T-cell (primary cell): Measurements from ENCODE around the gene TLCD3B. TPM values are rescaled to one million over a fixed set of nuclear protein-coding genes. Genes with fewer than 3 reads are reported as not detected.
A peak's percentile ranks its signal among the peaks of the same experiment; 100 is the strongest.

Experiments
- ATAC-seq, 4 experiments: fragments of 200-7000 bp in 3 of 4; fragments of 150-1000 bp in 1 of 4; cut with Tn5 transposase; replicated peaks in 1 of 4; 1 replicate in 3 of 4; 2 replicates in 1 of 4; pipeline ENCODE4 v1.10.0; 2021; ENCODE audit warnings: moderate library complexity in 3 of 4, mild to moderate bottlenecking in 2 of 4, moderate number of reproducible peaks in 1 of 4
- CTCF ChIA-PET, 2 donors: fragments of 300-600 bp; sonication (Branson Sonifier 250); formaldehyde crosslinking; loops; one replicate each; lab custom pipeline; 2022; ENCODE audit warnings: antibody characterized with exemption in 2 of 2; lab: Charles Lee
- POLR2A ChIA-PET, 2 donors: fragments of 300-600 bp; sonication (Branson Sonifier 250); formaldehyde crosslinking; loops; one replicate each; lab custom pipeline; 2022; ENCODE audit warnings: antibody characterized with exemption in 2 of 2; lab: Charles Lee
- DNase-seq, 35 experiments: peaks; one replicate each; pipeline versions ENCODE4 v3.0.0 to v3.0.0-alpha.2; 2013 to 2023
- H3K27ac ChIP-seq: one replicate; pipeline ENCODE4 v1.5.1; 2013; ENCODE audit warnings: low read length
- H3K27me3 ChIP-seq, 2 experiments: replicated peaks in 1 of 2; 1 replicate in 1 of 2; 2 replicates in 1 of 2; pipeline versions ENCODE4 v1.6.1 to v1.7.0; 2013; ENCODE audit warnings: low read length in 1 of 2, mixed read lengths in 1 of 2; ENCODE audit not compliant: control insufficient read depth in 2 of 2, insufficient read depth in 2 of 2; ENCODE audit errors: extremely low read depth in 1 of 2
- H3K36me3 ChIP-seq, 2 donors: 1 replicate in 1 of 2; 2 replicates in 1 of 2; pipeline versions ENCODE4 v1.6.1 to v1.7.0; 2013; ENCODE audit warnings: low read length in 1 of 2; ENCODE audit not compliant: control insufficient read depth in 2 of 2, insufficient read depth in 1 of 2; ENCODE audit errors: extremely low read depth in 1 of 2
- H3K4me1 ChIP-seq, 2 experiments: 1 replicate in 1 of 2; 2 replicates in 1 of 2; pipeline versions ENCODE4 v1.6.1 to v1.7.0; 2013; ENCODE audit warnings: low read length in 2 of 2, mixed read lengths in 1 of 2; ENCODE audit not compliant: insufficient read depth in 2 of 2, control insufficient read depth in 1 of 2; ENCODE audit errors: extremely low read depth in 1 of 2
- H3K4me3 ChIP-seq, 2 donors: 1 replicate in 1 of 2; 2 replicates in 1 of 2; pipeline versions ENCODE4 v1.5.1 to v1.7.0; 2013; ENCODE audit warnings: mild to moderate bottlenecking in 2 of 2, low read length in 1 of 2, moderate library complexity in 1 of 2; ENCODE audit not compliant: control insufficient read depth in 1 of 2; ENCODE audit errors: extremely low read depth in 1 of 2
- H3K9me3 ChIP-seq: 2 replicates; pipeline ENCODE4 v1.7.0; 2013
- H3K27ac Mint-ChIP-seq, 2 donors: one replicate each; pipeline ENCODE4 v1.8.0; 2020 to 2021; ENCODE audit warnings: mild to moderate bottlenecking in 2 of 2, mixed read lengths in 2 of 2
- H3K27me3 Mint-ChIP-seq, 2 donors: one replicate each; pipeline ENCODE4 v1.8.0; 2021 to 2022; ENCODE audit warnings: mixed read lengths in 2 of 2
- H3K36me3 Mint-ChIP-seq: one replicate; pipeline ENCODE4 v1.8.0; 2021; ENCODE audit warnings: mixed read lengths
- H3K4me1 Mint-ChIP-seq, 3 donors: one replicate each; pipeline ENCODE4 v1.8.0; 2020 to 2022; ENCODE audit warnings: mixed read lengths in 3 of 3, mild to moderate bottlenecking in 1 of 3
- H3K4me3 Mint-ChIP-seq, 3 donors: one replicate each; pipeline ENCODE4 v1.8.0; 2020 to 2022; ENCODE audit warnings: mild to moderate bottlenecking in 3 of 3, mixed read lengths in 3 of 3, moderate library complexity in 3 of 3
- H3K9me3 Mint-ChIP-seq, 3 donors: one replicate each; pipeline ENCODE4 v1.8.0; 2020 to 2022; ENCODE audit warnings: mixed read lengths in 3 of 3
- WGBS: methylation state at CpG from one replicate; pipeline ENCODE4 v1.1.5; 2013; ENCODE audit warnings: missing lambda C conversion rate; ENCODE audit not compliant: insufficient coverage; 5-methylcytosine and 5-hydroxymethylcytosine counted together
- total RNA-seq, 35 experiments: library from RNA in 6 of 35; stranded (reverse) in 6 of 35; fragments of 120-200 nt in 1 of 35; gene quantifications; one replicate each; pipeline versions ENCODE4 v1.2.1 to v1.2.4 and lab custom pipeline; 2013 to 2026

TLCD3B gene
- total RNA-seq, 5 donors from 2014 or later (not counting 1 experiment from before 2014, with no cell fraction given), result 0.25 to 0.32 (median 0.25) TPM; not detected in 2

DNA sequence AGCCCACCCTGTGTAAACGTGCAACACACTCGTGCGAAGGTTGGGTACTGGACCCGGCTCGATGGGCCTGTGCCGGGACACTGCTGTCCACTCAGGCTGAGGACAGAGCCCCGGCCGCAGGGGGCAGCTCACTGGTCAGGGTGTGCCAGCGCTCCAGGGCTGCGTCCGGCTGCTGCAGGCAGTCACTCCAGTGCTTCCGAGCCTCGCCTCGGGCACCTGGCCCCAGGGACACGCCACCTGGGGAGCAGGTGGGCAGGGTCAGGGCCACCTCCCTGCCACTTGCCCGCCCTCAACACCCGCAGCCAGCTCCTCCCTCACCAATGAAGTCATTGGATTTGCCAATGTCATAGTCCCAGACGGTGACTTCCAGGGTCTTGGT lies 25.0 kb downstream of the TLCD3B start:
- ChIA-PET CTCF (no interaction called here), POLR2A (no interaction called here)
- H3K4me1 ChIP-seq, result peaks cover 3 to 24% of the 10 kb centered on the region in 2 experiments
- ATAC-seq (no peak), DNase-seq (no peak)
- no peaks in the 10 kb centered on the region for H3K9me3 ChIP-seq
- Mint-ChIP-seq H3K9me3 (no peaks in the 10 kb centered on the region), H3K27me3 (peaks cover 0 to 20% of the 10 kb centered on the region in 2 donors), H3K27ac (no peak overlapping the region), H3K36me3 (peaks cover 7% of the 10 kb centered on the region), H3K4me1 (peaks cover 8 to 11% (median 10%) of the 10 kb centered on the region in 3 donors), H3K4me3 (no peak overlapping the region)
- 97% methylated on average over 18 of the region's 18 CpGs for WGBS
- H3K36me3 ChIP-seq, result peaks cover 7 to 17% of the 10 kb centered on the region in 2 donors
- H3K27ac ChIP-seq, result no peak overlapping the region
- H3K4me3 ChIP-seq, result no peak overlapping the region
- peaks cover 4 to 31% of the 10 kb centered on the region in 2 experiments for H3K27me3 ChIP-seq

DNA sequence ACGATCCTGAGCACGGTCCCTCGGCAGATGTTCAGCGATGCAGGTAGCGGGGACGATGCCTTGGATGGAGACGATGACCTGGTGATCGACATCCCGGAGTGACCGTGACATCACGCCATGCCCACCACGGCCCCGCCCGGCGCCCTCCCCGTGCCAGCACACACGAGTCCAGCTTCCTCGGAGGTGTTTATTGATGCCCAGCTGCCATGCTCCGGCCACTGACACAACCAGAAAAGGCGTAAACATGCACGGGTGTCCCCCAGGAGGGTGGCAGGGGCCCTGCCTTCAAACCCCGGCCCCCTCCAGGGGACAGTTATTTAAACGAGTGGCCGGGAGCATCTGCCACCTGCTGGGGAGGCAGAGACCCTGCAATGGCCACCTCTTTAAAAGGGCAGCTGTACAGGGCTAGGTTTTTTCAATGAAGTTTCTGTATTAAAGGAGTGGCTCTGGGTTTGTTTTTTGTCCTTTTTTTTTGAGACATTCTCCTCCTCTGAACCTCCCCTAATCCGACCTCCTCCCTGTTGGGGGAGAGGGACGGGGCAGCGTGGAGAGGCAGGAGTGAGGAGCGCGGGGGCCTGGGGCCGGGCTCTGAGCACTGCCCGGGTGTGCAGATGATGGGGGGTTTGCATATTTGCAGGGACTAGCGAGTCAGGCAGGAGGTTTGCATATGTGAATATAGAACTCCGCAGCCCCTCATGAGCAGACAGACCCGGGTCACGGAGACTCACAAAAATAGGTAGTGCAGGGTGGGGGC lies 25.6 kb downstream of the TLCD3B start:
- no peak overlapping the region for H3K27ac ChIP-seq
- ChIA-PET CTCF (no interaction called here), POLR2A (no interaction called here)
- H3K27me3 Mint-ChIP-seq, result peaks cover 0 to 19% of the 10 kb centered on the region in 2 donors
- no peaks in the 10 kb centered on the region for H3K9me3 Mint-ChIP-seq
- H3K4me3 Mint-ChIP-seq, result no peak overlapping the region
- peaks cover 8 to 10% (median 9%) of the 10 kb centered on the region in 3 donors for H3K4me1 Mint-ChIP-seq
- no peaks in the 10 kb centered on the region for H3K9me3 ChIP-seq
- H3K4me3 ChIP-seq, result no peak overlapping the region
- ATAC-seq (peak; percentile 44 to 77 (median 64)), DNase-seq (peak in 22 of 35 experiments; percentile 22 to 67 (median 33))
- peaks cover 3 to 27% of the 10 kb centered on the region in 2 experiments for H3K27me3 ChIP-seq
- H3K36me3 Mint-ChIP-seq, result peaks cover 7% of the 10 kb centered on the region
- H3K36me3 ChIP-seq, result peaks cover 7 to 23% of the 10 kb centered on the region in 2 donors
- WGBS, result 82% methylated on average over 29 of the region's 35 CpGs
- no peak overlapping the region for H3K27ac Mint-ChIP-seq
- peaks cover 2 to 21% of the 10 kb centered on the region in 2 experiments for H3K4me1 ChIP-seq

GRCh38 chr16:30004811-30005242 lies 26.2 kb downstream of the TLCD3B start:
- no peak overlapping the region for H3K4me3 ChIP-seq
- no peak for DNase-seq
- Mint-ChIP-seq H3K27me3 (peaks cover 0 to 13% of the 10 kb centered on the region in 2 donors), H3K36me3 (peaks cover 7% of the 10 kb centered on the region), H3K4me1 (peaks cover 4 to 8% (median 5%) of the 10 kb centered on the region in 3 donors), H3K9me3 (no peaks in the 10 kb centered on the region), H3K4me3 (no peak overlapping the region), H3K27ac (no peak overlapping the region)
- ChIA-PET POLR2A (no interaction called here), CTCF (interaction anchor here in 1 of 2 donors (0.7 kb wide), 1 partner anchor 1213 kb away, joined by 6 read pairs; no protein-coding TSS in a partner anchor)
- WGBS, result no CpG with 5 or more reads among the region's 11 CpGs
- H3K27me3 ChIP-seq, result peaks cover 0 to 20% of the 10 kb centered on the region in 2 experiments
- no peak overlapping the region for H3K27ac ChIP-seq
- H3K9me3 ChIP-seq, result no peaks in the 10 kb centered on the region
- H3K4me1 ChIP-seq, result peaks cover 0 to 14% of the 10 kb centered on the region in 2 experiments
- peaks cover 7 to 26% of the 10 kb centered on the region in 2 donors for H3K36me3 ChIP-seq
- ATAC-seq, result peak in 2 of 4 experiments; percentile 6 to 43

DNA sequence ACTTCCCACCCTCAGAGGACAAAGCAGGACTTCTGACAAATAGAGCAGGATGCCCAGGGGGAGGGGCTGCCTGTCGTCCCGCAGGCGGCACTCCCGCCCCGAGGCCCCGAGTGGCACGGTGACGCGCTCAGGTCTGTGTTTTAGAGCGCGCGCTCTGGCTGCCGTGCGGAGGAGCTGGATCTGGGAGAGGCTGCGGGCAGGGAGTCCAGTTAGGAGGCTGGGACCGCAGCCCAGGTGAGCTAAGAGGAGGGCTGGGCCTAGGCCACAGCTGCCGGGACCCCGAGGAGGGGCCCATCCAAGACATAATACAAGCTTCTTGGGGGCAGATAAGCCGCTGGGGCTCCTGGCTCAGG lies 26.7 kb downstream of the TLCD3B start:
- Mint-ChIP-seq H3K9me3 (no peaks in the 10 kb centered on the region), H3K4me1 (peaks cover 6 to 13% (median 7%) of the 10 kb centered on the region in 3 donors), H3K4me3 (no peak overlapping the region), H3K36me3 (peaks cover 11% of the 10 kb centered on the region), H3K27me3 (peaks cover 0 to 10% of the 10 kb centered on the region in 2 donors), H3K27ac (no peak overlapping the region)
- H3K27ac ChIP-seq, result no peak overlapping the region
- peaks cover 0 to 16% of the 10 kb centered on the region in 2 experiments for H3K27me3 ChIP-seq
- H3K36me3 ChIP-seq, result peaks cover 7 to 31% of the 10 kb centered on the region in 2 donors
- H3K4me1 ChIP-seq, result peaks cover 0 to 13% of the 10 kb centered on the region in 2 experiments
- POLR2A ChIA-PET, result no interaction called here
- no peak overlapping the region for H3K4me3 ChIP-seq
- DNase-seq, result no peak
- ATAC-seq, result no peak
- 91% methylated on average over 15 of the region's 19 CpGs for WGBS
- no peaks in the 10 kb centered on the region for H3K9me3 ChIP-seq
- CTCF ChIA-PET, result interaction anchor here (0.7 to 0.9 kb wide), 2 partner anchors 33 to 1213 kb away, joined by 4 to 6 read pairs; no protein-coding TSS in a partner anchor

DNA sequence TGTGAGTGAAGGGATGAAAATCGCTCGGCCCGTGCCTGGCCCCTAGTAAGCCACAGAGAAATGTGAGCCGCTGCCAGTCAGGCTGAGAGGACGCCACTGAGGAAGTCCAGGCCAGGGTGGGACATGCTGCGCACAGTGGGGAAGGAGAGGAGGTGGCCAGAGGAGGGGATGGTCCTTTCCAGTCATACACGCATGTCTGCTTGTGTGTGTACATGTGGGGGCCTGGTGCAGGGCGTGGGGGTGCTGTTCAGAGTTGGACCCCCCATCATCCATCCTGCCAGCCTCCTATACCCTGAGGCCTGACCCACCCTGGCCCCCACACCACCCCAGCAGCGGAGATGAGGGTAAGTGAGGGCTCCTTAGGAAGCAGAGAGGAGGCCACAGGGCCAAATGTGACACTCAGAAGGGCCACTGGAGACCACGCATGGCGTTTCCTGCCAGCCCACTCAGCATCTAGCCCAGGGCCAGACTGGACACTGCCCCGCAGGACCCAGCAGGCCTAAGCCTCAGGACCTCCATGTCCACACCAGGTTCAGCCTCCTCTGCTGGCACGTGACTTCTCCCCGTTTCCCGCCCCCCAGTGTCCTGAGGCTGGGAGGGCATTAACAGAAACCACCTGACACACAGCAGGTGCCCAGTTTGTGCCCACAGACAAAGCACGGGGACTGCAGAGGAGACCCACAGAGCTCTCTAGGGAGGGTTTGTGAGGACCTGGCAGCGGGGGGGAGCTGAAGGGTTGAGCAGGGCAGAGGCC lies 27.2 kb downstream of the TLCD3B start:
- Histone ChIP-seq H3K27me3 (peaks cover 0 to 11% of the 10 kb centered on the region in 2 experiments), H3K27ac (no peak overlapping the region), H3K9me3 (no peaks in the 10 kb centered on the region), H3K4me3 (no peak overlapping the region), H3K4me1 (peaks cover 0 to 13% of the 10 kb centered on the region in 2 experiments), H3K36me3 (peaks cover 12 to 33% of the 10 kb centered on the region in 2 donors)
- DNase-seq (no peak), ATAC-seq (no peak)
- peaks cover 9 to 17% (median 11%) of the 10 kb centered on the region in 3 donors for H3K4me1 Mint-ChIP-seq
- 95% methylated on average over 10 of the region's 17 CpGs for WGBS
- no peak overlapping the region for H3K4me3 Mint-ChIP-seq
- POLR2A ChIA-PET, result no interaction called here
- peaks cover 12% of the 10 kb centered on the region for H3K36me3 Mint-ChIP-seq
- peak overlapping the region in 1 of 2 donors; percentile 39 for H3K27ac Mint-ChIP-seq
- CTCF ChIA-PET, result interaction anchor here in 1 of 2 donors (0.9 kb wide), 1 partner anchor 32 kb away, joined by 4 read pairs; no protein-coding TSS in a partner anchor
- no peaks in the 10 kb centered on the region for H3K9me3 Mint-ChIP-seq
- H3K27me3 Mint-ChIP-seq, result peaks cover 0 to 7% of the 10 kb centered on the region in 2 donors
